Measurements from ENCODE around the gene DUSP9.

GRCh38 chrX:153640045-153640686, 6.8 kb upstream of the DUSP9 start:
- TF ChIP-seq CTCF (IDR thresholded peaks at IDR 0.05; ENCODE audit: insufficient read depth, low read length) (no peak), POLR2AphosphoS5 (IDR thresholded peaks at IDR 0.05; ENCODE audit: low read depth) (no peak), GABPA (IDR thresholded peaks at IDR 0.05; ENCODE audit: low read depth) (no peak), REST (IDR thresholded peaks at IDR 0.05; ENCODE audit: insufficient replicate concordance, low read depth) (no peak)

Data from HL-60 (cell line).